Neutrophil (primary cell): Measurements from ENCODE around the gene TMEM252.

Source experiments
- H3K27ac ChIP-seq: fragments of 200-600 bp; sonication (generic); 2 replicates; pipeline ENCODE4 v1.5.1; 2016; ENCODE audit warnings: mild to moderate bottlenecking, moderate library complexity
- H3K27me3 ChIP-seq: fragments of 200-600 bp; sonication (generic); 2 replicates; pipeline ENCODE4 v1.6.0; 2016; ENCODE audit warnings: mild to moderate bottlenecking
- H3K36me3 ChIP-seq: fragments of 200-600 bp; sonication (generic); 2 replicates; pipeline ENCODE4 v1.5.1; 2017
- H3K4me1 ChIP-seq, 2 experiments: fragments of 200-600 bp in 1 of 2; sonication (generic) in 1 of 2; 1 replicate in 1 of 2; 2 replicates in 1 of 2; pipeline versions ENCODE4 v1.5.1 to v1.6.1; 2013 to 2016; ENCODE audit warnings: low read depth in 1 of 2, low read length in 1 of 2, mild to moderate bottlenecking in 1 of 2, moderate library complexity in 1 of 2; ENCODE audit not compliant: control insufficient read depth in 1 of 2, insufficient read depth in 1 of 2
- H3K4me3 ChIP-seq, 2 experiments: fragments of 200-600 bp in 1 of 2; sonication (generic) in 1 of 2; 1 replicate in 1 of 2; 2 replicates in 1 of 2; pipeline ENCODE4 v1.5.1; 2013 to 2016; ENCODE audit warnings: low read depth in 1 of 2, low read length in 1 of 2, mild to moderate bottlenecking in 1 of 2, moderate library complexity in 1 of 2
- H3K9me3 ChIP-seq: fragments of 200-600 bp; sonication (generic); 2 replicates; pipeline ENCODE4 v1.5.1; 2016
- TF ChIP-seq, protein P1 (sequence below): fragments of 200-600 bp; sonication (generic); IDR thresholded peaks from 2 replicates; pipeline ENCODE4 v1.5.1; 2016; ENCODE audit warnings: antibody characterized with exemption

Gene TMEM252

GRCh38 chr9:68492806-68493205 lies 47.9 kb downstream of the TMEM252 start:
- H3K4me3 ChIP-seq: no peak overlapping the region
- H3K9me3 ChIP-seq: no peaks in the 10 kb centered on the region
- H3K36me3 ChIP-seq: no peaks in the 10 kb centered on the region
- H3K27ac ChIP-seq: no peak overlapping the region
- TF ChIP-seq, protein P1, sequence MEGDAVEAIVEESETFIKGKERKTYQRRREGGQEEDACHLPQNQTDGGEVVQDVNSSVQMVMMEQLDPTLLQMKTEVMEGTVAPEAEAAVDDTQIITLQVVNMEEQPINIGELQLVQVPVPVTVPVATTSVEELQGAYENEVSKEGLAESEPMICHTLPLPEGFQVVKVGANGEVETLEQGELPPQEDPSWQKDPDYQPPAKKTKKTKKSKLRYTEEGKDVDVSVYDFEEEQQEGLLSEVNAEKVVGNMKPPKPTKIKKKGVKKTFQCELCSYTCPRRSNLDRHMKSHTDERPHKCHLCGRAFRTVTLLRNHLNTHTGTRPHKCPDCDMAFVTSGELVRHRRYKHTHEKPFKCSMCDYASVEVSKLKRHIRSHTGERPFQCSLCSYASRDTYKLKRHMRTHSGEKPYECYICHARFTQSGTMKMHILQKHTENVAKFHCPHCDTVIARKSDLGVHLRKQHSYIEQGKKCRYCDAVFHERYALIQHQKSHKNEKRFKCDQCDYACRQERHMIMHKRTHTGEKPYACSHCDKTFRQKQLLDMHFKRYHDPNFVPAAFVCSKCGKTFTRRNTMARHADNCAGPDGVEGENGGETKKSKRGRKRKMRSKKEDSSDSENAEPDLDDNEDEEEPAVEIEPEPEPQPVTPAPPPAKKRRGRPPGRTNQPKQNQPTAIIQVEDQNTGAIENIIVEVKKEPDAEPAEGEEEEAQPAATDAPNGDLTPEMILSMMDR: no peak
- no peaks in the 10 kb centered on the region for H3K4me1 ChIP-seq
- no peaks in the 10 kb centered on the region for H3K27me3 ChIP-seq

DNA sequence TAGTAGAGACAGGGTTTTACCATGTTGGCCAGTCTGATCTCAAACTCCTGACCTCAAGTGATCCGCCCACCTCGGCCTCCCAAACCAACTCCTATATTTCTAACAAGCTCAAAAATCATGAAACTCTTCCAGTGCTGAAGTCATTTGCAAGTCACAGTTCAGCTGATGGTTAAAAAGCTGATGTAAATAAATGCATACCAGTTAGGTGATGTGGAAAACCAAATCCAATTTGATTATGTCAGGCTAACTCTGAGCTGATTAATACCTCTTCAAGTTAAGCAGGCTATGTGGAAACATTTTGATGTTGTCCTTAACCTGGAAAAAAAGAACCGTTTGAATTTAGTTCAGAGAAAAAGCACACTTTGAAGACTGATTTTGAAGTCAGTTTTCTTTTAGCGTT lies 51.0 kb downstream of the TMEM252 start:
- Histone ChIP-seq H3K36me3 (no peaks in the 10 kb centered on the region), H3K27me3 (no peaks in the 10 kb centered on the region), H3K4me3 (no peak overlapping the region), H3K27ac (no peak overlapping the region), H3K4me1 (no peaks in the 10 kb centered on the region), H3K9me3 (peaks cover 3% of the 10 kb centered on the region)
- TF ChIP-seq, protein P1: no peak

GRCh38 chr9:68488126-68488525 lies 52.6 kb downstream of the TMEM252 start:
- H3K27me3 ChIP-seq: no peaks in the 10 kb centered on the region
- no peaks in the 10 kb centered on the region for H3K36me3 ChIP-seq
- H3K4me1 ChIP-seq: no peaks in the 10 kb centered on the region
- no peak overlapping the region for H3K4me3 ChIP-seq
- H3K9me3 ChIP-seq: peaks cover 3% of the 10 kb centered on the region
- H3K27ac ChIP-seq: no peak overlapping the region
- TF ChIP-seq, protein P1: no peak
